DMS114 treated with DMSO at 0.1 percent for 48 hours (cell line): ENCODE data around the gene TSNAX.
"Not testable (repeated sequence)": the region's sequence is repeated elsewhere in the genome, so short reads cannot be mapped to it uniquely, and the experiment has no call there.

Source experiments
- DNase-seq: peaks from one replicate; lab custom pipeline; 2025; ENCODE audit not compliant: unreplicated experiment; lab: John Stamatoyannopoulos, UW

TSNAX gene

DNA sequence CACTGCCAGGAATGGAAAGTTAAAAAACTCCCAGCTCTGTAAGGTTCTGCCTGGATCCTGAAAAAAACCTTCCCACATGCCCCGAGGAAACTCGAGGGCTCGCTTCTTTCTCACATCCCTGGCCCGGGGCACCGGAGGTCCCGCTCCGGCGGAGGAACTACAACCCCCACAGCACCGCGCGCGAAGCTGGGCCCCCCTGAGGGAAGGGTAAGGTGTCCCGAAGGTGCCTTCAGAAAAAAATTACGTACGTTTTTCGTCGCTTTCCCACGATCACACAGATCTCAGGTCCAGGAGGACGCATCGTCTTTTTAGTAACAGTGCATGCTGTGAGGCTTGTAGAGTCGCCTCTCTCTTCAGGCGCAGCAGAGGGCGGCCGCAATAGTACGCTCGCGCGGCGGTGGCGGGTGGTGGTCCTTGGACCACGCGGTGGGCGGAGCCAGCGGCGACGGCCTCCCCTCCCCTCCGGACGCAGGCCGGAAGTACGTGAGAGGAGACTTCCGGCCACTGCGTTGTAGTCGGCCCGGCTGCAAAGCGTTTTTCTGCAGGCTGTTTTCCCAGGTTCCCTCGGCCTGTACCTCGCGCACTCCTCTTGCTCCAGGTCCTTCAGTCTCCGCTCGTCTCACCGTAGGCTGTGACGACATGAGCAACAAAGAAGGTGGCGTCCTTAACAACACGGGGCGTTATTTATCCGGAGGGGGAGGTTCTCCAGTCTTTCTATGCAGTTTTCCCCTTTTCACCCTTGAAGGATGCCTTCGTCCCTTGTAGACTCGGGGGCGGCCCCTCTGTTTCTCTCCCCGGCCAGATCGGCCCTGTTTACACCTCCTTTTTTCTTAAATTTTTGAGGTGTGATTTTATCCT lies at the start of gene TSNAX:
Gene TSNAX, plus strand, starts transcription at position 498 of the 858 bp plus-strand sequence. Its CDS starts 142 bp downstream, at position 640.
- peak; percentile 83 for DNase-seq

DNA sequence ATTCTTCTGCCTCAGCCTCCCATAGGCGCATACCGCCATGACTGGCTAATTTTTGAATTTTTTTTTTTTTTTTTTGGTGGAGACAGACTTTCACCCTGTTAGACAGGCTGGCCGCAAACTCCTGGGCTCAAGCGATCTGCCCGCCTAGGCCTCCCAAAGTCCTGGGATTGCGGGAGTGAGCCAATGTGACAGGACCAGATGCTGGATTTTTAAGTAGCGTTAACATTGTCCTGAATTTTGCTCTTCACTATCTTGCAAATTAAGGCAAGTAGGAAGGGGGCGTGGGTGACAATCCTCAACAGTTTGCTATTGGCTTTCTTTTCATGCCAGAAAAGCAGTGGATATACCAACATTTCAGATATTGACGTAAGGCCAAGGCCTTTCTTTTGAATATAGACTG lies 49.7 kb upstream of the TSNAX start:
- no peak for DNase-seq

- DNase-seq = no peak
Observed at GRCh38 chr1:231480008-231480407, 48.5 kb upstream of the TSNAX start.

DNA sequence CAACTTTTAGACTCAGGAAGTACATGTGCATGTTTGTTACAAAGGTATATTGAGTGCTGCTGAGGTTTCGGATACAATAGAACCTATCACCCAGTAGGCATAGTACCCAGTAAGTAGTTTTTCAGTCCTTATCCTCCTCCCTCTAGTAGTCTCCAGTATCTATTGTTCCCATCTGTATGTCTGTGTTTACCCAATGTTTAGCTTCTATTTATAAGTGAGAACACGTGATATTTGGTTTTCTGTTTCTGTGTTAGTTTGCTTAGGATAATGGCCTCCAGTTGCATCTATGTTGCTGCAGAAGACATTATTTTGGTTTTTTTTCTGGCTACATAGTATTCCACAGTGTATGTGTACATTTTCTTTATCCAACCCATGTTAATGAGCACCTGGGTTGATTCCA lies 47.2 kb upstream of the TSNAX start:
- DNase-seq = no peak

GRCh38 chr1:231485029-231485784 lies 43.3 kb upstream of the TSNAX start:
- DNase-seq = no peak

DNA sequence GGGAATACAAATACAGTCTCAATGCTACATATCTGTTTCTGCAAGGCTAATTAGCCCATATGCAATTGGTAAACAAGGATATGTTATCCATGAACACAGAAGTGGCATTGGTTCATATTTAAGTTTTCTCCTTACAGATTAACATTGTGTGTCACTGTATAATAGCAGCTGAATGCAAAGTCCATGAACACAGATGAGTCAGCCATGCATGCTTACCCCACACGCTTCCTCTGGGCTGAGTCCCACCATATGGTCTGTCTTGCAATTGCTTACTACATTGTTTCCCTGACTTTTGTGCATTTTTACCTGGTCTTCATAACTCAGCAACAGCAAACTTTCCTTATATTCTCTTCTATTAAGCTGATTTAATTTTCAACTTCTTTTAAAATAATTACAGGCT lies 41.5 kb upstream of the TSNAX start:
- no peak for DNase-seq

GRCh38 chr1:231487910-231488309 lies 40.6 kb upstream of the TSNAX start:
- DNase-seq = no peak

- no peak for DNase-seq
Observed at GRCh38 chr1:231493421-231494185, 34.9 kb upstream of the TSNAX start.

DNA sequence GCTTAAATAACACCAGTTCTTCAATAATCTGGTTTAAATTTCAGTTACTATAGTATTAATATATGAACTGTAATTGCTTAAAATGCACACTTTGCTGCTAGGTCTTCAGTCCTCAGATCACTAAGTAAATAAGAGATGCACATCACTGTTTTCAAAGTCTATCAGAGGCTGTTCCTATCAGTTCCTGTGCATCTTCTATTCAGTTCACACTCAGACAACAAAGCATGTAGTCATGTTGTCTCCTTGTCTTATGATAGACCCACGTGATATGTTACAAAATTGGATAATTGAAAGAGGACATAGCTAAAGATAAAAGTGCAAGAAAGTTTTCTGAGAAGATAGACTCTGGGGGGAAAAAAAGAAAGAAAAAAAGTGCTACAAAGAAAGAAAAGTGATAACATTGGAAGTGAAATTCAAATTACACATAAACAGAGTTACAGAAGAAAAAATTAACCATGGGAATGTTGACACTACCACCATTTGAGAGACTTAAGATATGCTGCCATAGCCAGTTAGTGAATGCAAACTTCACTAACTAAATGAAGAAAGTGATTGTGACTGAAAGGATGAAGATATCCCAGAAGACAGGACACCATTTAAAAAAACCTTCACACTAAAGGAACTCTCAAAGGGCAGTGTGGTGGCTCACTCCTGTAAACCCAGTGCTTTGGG lies 33.9 kb upstream of the TSNAX start:
- DNase-seq = no peak

GRCh38 chr1:231497629-231498152 lies 30.8 kb upstream of the TSNAX start:
- DNase-seq = no peak

- no peak for DNase-seq
Observed at GRCh38 chr1:231499148-231499763, 29.2 kb upstream of the TSNAX start.

- no peak for DNase-seq
Observed at GRCh38 chr1:231500666-231501065, 27.8 kb upstream of the TSNAX start.

GRCh38 chr1:231503168-231503567 lies 25.3 kb upstream of the TSNAX start:
- not testable (repeated sequence) for DNase-seq

GRCh38 chr1:231507476-231508355 lies 20.8 kb upstream of the TSNAX start:
- no peak for DNase-seq

DNA sequence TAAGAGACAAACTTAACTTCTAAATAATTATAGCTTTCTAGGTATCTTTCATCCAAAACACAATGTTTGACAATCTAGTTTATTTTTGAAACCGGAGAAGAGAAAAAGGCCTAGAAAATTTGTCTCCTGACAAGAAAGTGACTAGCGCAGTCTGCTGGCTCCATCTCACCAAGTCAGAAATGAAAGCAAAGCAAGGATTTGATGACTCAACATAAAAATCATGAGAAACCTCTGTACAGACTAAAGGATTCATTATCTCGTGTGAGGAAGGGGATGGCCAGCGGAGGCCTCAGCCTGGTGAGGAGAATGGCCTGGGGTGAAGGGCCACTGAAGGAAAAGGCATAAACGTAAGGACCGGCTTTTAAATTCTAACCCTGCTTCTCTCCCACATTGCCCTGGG lies 20.0 kb upstream of the TSNAX start:
- DNase-seq = no peak

DNA sequence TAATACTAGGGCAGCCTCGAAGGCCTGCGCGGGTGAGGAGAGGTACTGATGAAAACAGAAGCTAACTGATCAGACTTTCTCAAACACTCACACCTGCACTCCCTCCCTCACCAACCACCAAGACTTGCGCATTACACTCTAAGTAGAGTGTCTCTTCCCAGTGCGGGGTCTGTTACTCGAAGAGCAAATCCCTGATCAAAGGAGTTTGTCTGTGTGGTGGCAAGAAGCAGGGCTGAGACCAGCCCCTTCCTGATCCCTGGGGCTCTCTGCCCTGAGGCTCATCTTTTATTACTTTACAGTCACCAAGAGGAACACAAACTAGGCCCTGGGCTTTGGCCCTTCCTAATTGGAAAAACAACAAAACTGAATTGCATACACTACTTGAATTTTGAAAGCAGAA lies 19.5 kb upstream of the TSNAX start:
- DNase-seq = no peak

- no peak for DNase-seq
Observed at GRCh38 chr1:231512147-231512698, 16.2 kb upstream of the TSNAX start.

DNA sequence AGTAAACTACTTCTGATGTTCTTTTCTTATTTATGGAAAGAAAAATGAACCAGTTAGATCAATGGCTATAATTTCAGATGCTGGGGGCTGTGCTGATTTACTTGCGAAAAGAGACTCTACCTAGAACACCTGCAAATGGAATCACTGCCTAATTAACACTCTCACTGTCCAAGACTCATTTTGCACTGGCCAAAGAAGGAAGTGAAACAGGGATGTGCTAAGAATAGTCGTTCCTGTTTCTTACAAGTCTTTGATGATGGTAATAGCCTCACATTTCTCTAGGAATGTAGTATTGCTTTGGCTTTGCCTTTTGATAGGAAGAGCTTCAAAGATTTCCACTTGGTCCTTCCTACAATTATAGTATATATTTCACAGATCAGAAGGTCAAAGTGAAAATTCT lies 12.7 kb upstream of the TSNAX start:
- no peak for DNase-seq

DNA sequence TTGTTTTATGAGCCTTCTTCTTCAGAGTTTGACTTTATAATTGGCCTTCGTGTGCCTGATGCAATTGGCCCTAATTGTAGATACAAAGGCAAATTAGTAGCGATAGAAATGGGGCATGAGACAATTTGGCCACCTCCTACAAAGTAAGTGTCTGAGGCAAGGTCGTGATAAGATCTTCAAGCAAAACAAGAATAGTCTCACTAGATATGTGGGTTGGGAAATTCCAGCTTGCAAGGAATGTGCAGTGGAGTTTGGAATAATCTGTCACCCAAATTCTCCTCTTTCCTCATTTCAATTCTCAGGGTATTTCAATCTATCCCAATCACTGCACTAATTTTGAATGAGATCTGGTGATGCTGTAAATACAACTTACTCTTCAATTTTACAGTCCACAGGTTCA lies 11.4 kb upstream of the TSNAX start:
- no peak for DNase-seq
